ENCODE results near the gene ANKRD34A. TPM values are rescaled to one million over a fixed set of nuclear protein-coding genes. Genes with fewer than 3 reads are reported as not detected.

The ANKRD34A gene
- total RNA-seq, 6 experiments from 2014 or later = 0.14 to 0.88 (median 0.22) TPM; not detected in 1

DNA sequence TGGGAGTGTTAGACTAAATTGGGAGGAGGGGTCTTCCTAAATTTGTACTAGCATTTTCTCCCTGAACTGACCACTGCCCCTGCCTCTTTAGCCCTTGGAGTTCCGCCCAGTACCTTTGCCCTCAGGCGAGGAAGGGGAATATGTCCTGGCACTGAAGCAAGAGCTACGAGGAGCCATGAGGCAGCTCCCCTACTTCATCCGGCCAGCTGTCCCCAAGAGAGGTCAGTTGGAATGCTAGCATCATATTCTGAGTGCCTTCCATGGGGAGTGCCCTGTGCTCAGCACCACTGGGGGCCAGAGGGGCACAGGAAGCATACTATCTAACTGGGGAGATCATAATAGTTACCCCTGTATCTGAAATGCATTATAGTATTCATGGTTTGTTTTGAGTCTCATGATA lies 10.8 kb upstream of the ANKRD34A start:
- DNase-seq = peak in 1 of 3 donors; percentile 45
- H3K4me3 ChIP-seq = no peak overlapping the region
- H3K36me3 ChIP-seq = no peaks in the 10 kb centered on the region
- intact Hi-C loops (cut with DNase I) = loop anchor here in 1 of 2 donors (5.0 kb wide), 1 partner anchor 37 kb away; no protein-coding TSS in a partner anchor
- no peak overlapping the region for H3K27ac ChIP-seq
- peaks cover 0 to 20% (median 9%) of the 10 kb centered on the region in 4 donors for H3K4me1 ChIP-seq
- H3K27me3 ChIP-seq = no peaks in the 10 kb centered on the region
- ATAC-seq = peak in 1 of 4 donors; percentile 6
- no peaks in the 10 kb centered on the region for H3K9me3 ChIP-seq
- 38% methylated on average over 4 of the region's 4 CpGs for WGBS (ENCODE audit: insufficient coverage, low coverage, low lambda C conversion rate, missing lambda C conversion rate)
- TF ChIP-seq, protein P1, sequence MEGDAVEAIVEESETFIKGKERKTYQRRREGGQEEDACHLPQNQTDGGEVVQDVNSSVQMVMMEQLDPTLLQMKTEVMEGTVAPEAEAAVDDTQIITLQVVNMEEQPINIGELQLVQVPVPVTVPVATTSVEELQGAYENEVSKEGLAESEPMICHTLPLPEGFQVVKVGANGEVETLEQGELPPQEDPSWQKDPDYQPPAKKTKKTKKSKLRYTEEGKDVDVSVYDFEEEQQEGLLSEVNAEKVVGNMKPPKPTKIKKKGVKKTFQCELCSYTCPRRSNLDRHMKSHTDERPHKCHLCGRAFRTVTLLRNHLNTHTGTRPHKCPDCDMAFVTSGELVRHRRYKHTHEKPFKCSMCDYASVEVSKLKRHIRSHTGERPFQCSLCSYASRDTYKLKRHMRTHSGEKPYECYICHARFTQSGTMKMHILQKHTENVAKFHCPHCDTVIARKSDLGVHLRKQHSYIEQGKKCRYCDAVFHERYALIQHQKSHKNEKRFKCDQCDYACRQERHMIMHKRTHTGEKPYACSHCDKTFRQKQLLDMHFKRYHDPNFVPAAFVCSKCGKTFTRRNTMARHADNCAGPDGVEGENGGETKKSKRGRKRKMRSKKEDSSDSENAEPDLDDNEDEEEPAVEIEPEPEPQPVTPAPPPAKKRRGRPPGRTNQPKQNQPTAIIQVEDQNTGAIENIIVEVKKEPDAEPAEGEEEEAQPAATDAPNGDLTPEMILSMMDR (IDR thresholded peaks at IDR 0.05) = no peak
- no peak for TF ChIP-seq POLR2A (IDR thresholded peaks at IDR 0.05)

DNA sequence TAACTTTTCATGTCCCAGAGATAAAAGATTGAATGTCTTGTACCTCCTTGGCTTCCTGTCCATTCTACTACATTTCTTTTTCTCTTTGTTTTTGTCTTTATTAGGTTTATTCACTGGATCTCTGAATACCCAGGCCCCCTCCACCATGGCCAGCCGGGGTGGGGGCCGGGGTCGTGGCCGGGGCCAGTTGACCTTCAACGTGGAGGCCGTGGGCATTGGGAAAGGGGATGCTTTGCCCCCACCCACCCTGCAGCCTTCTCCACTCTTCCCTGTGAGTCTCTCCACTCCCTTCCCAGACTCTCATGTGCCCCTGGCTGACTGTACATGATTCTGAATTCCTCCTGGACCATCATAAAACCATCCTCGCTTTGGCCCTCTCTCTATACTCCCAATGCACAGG lies 10.3 kb upstream of the ANKRD34A start:
- Histone ChIP-seq H3K9me3 (no peaks in the 10 kb centered on the region), H3K36me3 (no peaks in the 10 kb centered on the region), H3K27me3 (no peaks in the 10 kb centered on the region), H3K4me3 (no peak overlapping the region), H3K27ac (no peak overlapping the region), H3K4me1 (peaks cover 0 to 19% (median 9%) of the 10 kb centered on the region in 4 donors)
- intact Hi-C loops (cut with DNase I) = loop anchor here in 1 of 2 donors (5.0 kb wide), 1 partner anchor 38 kb away; no protein-coding TSS in a partner anchor
- ATAC-seq (no peak), DNase-seq (peak in 1 of 3 donors; percentile 42)
- 77% methylated on average over 6 of the region's 7 CpGs for WGBS (ENCODE audit: insufficient coverage, low coverage, low lambda C conversion rate, missing lambda C conversion rate)
- TF ChIP-seq, protein P1 (IDR thresholded peaks at IDR 0.05) = no peak
- TF ChIP-seq POLR2A (IDR thresholded peaks at IDR 0.05) = no peak

DNA sequence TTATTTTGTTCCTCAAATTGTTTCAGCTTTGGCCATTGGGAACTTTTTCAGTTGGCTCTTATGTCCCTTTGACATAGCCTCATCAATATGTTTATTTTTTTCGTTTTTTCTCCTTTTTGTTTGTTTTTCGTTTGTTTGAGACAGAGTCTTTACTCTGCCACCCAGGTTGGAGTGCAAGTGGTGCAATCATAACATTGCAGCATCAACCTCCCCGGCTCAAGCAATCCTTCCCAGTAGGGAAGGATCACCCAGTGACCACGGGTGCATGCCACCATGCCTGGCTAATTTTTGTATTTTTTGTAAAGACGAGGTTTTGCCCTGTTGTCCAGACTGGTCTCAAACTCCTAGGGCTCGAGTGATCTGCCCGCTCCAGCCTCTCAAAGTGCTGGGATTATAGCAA lies 8.2 kb upstream of the ANKRD34A start:
- Histone ChIP-seq H3K4me1 (peaks cover 0 to 10% (median 4%) of the 10 kb centered on the region in 4 donors), H3K27ac (peak overlapping the region in 2 of 3 donors; percentile 49 to 54), H3K4me3 (no peak overlapping the region), H3K36me3 (no peaks in the 10 kb centered on the region), H3K9me3 (no peaks in the 10 kb centered on the region), H3K27me3 (no peaks in the 10 kb centered on the region)
- intact Hi-C loops (cut with DNase I) = no loop called here
- 28% methylated on average over 7 of the region's 7 CpGs for WGBS (ENCODE audit: insufficient coverage, low coverage, low lambda C conversion rate, missing lambda C conversion rate)
- ATAC-seq = peak; percentile 82 to 92 (median 86)
- TF ChIP-seq POLR2A (IDR thresholded peaks at IDR 0.05) = peak; percentile 33
- TF ChIP-seq, protein P1 (IDR thresholded peaks at IDR 0.05) = no peak
- DNase-seq = peak; percentile 51 to 85 (median 75)

DNA sequence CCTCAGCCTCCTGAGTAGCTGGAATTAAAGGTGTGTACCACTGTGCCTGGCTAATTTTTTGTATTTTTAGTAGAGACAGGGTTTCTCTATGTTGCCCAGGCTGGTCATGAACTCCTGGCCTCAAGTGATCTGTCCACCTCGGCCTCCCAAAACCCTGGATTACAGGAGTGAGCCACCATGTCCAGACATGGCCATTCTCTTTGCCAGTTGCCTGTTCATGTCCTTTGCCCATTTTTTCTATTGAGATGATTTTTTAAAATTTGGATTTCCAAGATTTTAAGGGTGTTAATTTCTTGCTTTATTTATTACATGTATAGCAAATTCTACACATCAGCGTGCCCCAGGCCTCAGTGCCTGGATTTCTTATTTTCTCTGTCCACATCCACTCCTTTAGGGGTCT lies 2.9 kb upstream of the ANKRD34A start:
- 94% methylated on average over 2 of the region's 2 CpGs for WGBS (ENCODE audit: insufficient coverage, low coverage, low lambda C conversion rate, missing lambda C conversion rate)
- ATAC-seq = no peak
- H3K27me3 ChIP-seq = no peaks in the 10 kb centered on the region
- intact Hi-C loops (cut with DNase I) = no loop called here
- no peak overlapping the region for H3K4me3 ChIP-seq
- H3K36me3 ChIP-seq = no peaks in the 10 kb centered on the region
- no peaks in the 10 kb centered on the region for H3K9me3 ChIP-seq
- TF ChIP-seq POLR2A (IDR thresholded peaks at IDR 0.05) = no peak
- TF ChIP-seq, protein P1 (IDR thresholded peaks at IDR 0.05) = no peak
- peaks cover 0 to 18% (median 2%) of the 10 kb centered on the region in 4 donors for H3K4me1 ChIP-seq
- no peak overlapping the region for H3K27ac ChIP-seq
- no peak for DNase-seq

Data from right lobe of liver (tissue), 6 donors.